WERI-Rb-1 (cell line): ENCODE results near the gene CMC1.

ENCODE experiments used
- DNase-seq: peaks from one replicate; pipeline ENCODE4 v3.0.0-alpha.2; 2020
- H3K27ac ChIP-seq: fragments of 250-450 bp; sonication (Bioruptor Pico); 2 replicates; pipeline ENCODE4 v1.5.1; 2020; ENCODE audit warnings: mild to moderate bottlenecking, moderate library complexity
- H3K27me3 ChIP-seq: fragments of 250-450 bp; sonication (Bioruptor Pico); 2 replicates; pipeline ENCODE4 v1.5.1; 2021; ENCODE audit warnings: mild to moderate bottlenecking, low read depth, moderate library complexity; ENCODE audit not compliant: insufficient read depth, severe bottlenecking
- H3K36me3 ChIP-seq: fragments of 250-450 bp; sonication (Bioruptor Pico); 2 replicates; pipeline ENCODE4 v1.5.1; 2020; ENCODE audit warnings: mild to moderate bottlenecking, moderate library complexity
- H3K4me3 ChIP-seq: 2 replicates; pipeline ENCODE4 v1.5.1; 2011; ENCODE audit warnings: low read depth, mild to moderate bottlenecking, control low read depth, low read length
- H3K9me3 ChIP-seq: fragments of 250-450 bp; sonication (Bioruptor Pico); 2 replicates; pipeline ENCODE4 v1.5.1; 2021; ENCODE audit warnings: mild to moderate bottlenecking, moderate library complexity; ENCODE audit not compliant: severe bottlenecking
- TF ChIP-seq, protein P1 (sequence below): IDR thresholded peaks from 2 replicates; pipeline ENCODE4 v1.5.1; 2011; ENCODE audit warnings: low read depth, mild to moderate bottlenecking, control low read depth, inconsistent platforms, low read length

CMC1 gene

DNA sequence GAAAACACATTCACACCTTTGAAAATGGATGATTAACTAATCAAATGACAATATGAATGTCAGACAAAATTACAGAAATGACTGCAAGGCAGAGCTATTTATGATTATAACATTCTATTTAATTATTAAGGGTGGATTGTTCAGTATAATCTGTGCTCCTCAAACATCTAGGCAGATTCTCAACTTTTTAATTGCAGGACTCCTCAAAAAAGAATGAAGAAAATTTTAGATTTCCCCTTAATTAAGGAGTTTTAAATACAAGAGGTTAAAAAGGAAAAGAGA lies 22.6 kb upstream of the CMC1 start:
- H3K36me3 ChIP-seq, result no peaks in the 10 kb centered on the region
- no peaks in the 10 kb centered on the region for H3K27me3 ChIP-seq
- no peaks in the 10 kb centered on the region for H3K9me3 ChIP-seq
- TF ChIP-seq, protein P1, sequence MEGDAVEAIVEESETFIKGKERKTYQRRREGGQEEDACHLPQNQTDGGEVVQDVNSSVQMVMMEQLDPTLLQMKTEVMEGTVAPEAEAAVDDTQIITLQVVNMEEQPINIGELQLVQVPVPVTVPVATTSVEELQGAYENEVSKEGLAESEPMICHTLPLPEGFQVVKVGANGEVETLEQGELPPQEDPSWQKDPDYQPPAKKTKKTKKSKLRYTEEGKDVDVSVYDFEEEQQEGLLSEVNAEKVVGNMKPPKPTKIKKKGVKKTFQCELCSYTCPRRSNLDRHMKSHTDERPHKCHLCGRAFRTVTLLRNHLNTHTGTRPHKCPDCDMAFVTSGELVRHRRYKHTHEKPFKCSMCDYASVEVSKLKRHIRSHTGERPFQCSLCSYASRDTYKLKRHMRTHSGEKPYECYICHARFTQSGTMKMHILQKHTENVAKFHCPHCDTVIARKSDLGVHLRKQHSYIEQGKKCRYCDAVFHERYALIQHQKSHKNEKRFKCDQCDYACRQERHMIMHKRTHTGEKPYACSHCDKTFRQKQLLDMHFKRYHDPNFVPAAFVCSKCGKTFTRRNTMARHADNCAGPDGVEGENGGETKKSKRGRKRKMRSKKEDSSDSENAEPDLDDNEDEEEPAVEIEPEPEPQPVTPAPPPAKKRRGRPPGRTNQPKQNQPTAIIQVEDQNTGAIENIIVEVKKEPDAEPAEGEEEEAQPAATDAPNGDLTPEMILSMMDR, result no peak
- no peak overlapping the region for H3K4me3 ChIP-seq
- H3K27ac ChIP-seq, result no peak overlapping the region
- DNase-seq, result no peak

DNA sequence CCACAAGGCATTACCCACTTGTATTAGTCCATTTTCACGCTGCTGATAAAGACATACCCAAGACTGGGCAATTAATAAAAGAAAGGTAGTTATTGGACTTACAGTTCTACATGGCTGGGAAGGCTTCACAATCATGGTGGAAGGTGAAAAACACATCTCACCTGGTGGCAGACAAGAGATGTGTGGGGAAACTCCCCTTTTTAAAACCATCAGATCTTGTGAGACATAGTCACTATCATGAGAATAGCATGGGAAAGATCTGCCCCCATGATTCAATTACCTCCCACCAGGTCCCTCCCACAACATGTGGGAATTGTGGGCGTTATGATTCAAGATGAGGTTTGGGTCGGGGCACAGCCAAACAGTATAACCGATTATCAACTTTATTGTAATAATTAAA lies 17.0 kb upstream of the CMC1 start:
- H3K36me3 ChIP-seq, result no peaks in the 10 kb centered on the region
- H3K27ac ChIP-seq, result no peak overlapping the region
- no peak overlapping the region for H3K4me3 ChIP-seq
- H3K9me3 ChIP-seq, result no peaks in the 10 kb centered on the region
- DNase-seq, result no peak
- H3K27me3 ChIP-seq, result no peaks in the 10 kb centered on the region
- TF ChIP-seq, protein P1, result no peak

DNA sequence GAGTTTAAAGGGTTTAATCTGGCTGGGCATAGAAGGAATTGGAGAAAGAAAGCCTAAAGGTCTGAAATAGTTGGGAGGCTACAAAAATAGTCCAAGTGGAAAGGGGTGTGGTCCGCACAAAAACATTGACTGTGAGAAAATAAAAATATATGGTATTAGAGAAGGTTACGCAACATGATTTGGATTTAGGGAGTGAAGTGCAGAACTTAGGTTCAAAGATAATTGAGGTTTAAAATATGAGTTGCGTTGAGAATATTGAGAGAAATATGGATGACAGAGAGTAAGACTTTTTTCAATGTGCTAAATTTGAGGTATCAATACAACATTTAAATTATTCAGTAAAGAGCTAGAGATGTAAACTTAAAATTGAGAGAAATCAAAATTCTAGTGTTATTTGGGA lies 15.4 kb upstream of the CMC1 start:
- no peak for DNase-seq
- Histone ChIP-seq H3K4me3 (no peak overlapping the region), H3K36me3 (no peaks in the 10 kb centered on the region), H3K27ac (no peak overlapping the region), H3K27me3 (no peaks in the 10 kb centered on the region), H3K9me3 (no peaks in the 10 kb centered on the region)
- TF ChIP-seq, protein P1, result no peak

DNA sequence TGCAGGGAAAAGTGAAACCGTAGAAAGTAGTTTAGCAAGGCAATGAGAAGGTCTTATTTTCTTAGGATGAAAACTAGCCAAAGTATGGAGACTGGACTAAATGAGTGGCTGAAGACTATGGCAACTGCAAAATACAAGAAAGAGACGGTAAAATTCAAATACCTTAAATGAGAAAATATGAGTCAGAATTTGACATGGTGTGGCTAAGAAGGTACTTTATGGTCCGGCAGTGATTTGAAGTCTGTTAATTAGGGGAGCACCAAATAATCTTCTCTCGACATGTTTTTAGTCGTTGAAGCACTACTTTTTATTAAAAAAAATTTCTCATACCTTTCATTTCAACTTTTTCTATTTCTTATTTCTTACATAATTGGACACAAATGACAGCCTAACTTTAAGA lies 12.8 kb upstream of the CMC1 start:
- Histone ChIP-seq H3K36me3 (no peaks in the 10 kb centered on the region), H3K27me3 (no peaks in the 10 kb centered on the region), H3K27ac (no peak overlapping the region), H3K9me3 (no peaks in the 10 kb centered on the region), H3K4me3 (no peak overlapping the region)
- no peak for DNase-seq
- TF ChIP-seq, protein P1, result no peak

DNA sequence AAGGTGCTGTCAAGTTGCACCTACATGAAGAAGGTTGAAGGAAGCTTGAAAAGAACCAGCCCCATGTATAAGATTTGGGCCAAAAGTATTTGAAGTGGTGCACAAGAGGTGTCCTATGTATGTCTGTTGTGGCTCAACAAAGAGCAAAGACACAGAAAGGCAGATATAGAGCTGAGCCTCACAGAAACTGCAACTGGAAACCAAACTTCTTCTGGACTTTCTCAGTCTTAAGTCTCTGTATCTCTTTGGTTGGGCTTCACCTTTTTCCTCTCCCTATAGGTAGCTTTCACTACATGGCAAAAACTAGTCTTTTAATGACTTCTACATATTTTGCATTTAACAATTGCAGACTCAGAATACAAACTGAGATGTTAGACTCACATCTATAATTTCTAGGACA lies 8.8 kb upstream of the CMC1 start:
- H3K9me3 ChIP-seq, result no peaks in the 10 kb centered on the region
- TF ChIP-seq, protein P1, result no peak
- no peak for DNase-seq
- H3K27me3 ChIP-seq, result no peaks in the 10 kb centered on the region
- H3K4me3 ChIP-seq, result no peak overlapping the region
- H3K36me3 ChIP-seq, result no peaks in the 10 kb centered on the region
- H3K27ac ChIP-seq, result no peak overlapping the region

DNA sequence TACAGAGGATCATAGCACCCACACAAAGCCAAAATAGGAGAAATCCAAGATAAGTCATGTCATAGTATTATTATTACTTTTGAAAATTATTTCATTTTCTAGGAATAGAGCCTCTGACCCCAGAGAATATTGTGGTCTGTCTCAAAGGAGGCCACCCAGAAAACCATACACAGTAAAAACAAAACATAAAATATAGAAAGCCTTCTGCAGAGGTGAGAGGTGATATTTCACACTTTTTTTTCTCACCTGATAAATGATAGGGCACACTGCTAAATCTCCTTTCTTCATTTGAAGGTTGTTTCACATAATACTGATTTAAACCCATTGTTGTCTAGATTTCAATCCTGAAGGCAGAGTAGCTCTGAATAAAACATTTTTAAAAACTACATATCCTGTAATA lies 7.0 kb upstream of the CMC1 start:
- Histone ChIP-seq H3K9me3 (no peaks in the 10 kb centered on the region), H3K27me3 (no peaks in the 10 kb centered on the region), H3K27ac (no peak overlapping the region), H3K4me3 (no peak overlapping the region), H3K36me3 (no peaks in the 10 kb centered on the region)
- no peak for DNase-seq
- TF ChIP-seq, protein P1, result no peak
